Measurements from ENCODE around the gene MSRB3.

DNA sequence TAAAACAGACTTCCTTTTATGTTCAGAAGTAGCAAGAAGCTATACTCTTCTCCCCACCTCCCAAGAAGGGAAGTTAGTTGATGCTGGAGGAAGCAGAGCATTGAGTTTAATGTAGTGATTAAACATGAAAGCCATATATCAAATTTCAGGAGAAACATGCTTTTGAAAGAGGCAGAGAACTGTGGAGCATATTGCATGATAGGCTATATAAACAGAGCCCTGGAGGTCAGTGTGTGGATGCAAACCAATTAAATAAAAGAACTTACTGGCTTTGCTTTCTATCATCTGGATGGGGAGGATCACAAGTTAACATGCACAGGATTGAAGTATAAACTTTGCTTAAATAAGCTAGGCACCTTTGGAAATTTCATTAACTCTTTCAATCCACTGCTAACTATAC, 94.1 kb downstream of the MSRB3 start:
- TF ChIP-seq POLR2AphosphoS5 (IDR thresholded peaks at IDR 0.05; ENCODE audit: low read depth, low read length): no peak
- TF ChIP-seq, protein P1, sequence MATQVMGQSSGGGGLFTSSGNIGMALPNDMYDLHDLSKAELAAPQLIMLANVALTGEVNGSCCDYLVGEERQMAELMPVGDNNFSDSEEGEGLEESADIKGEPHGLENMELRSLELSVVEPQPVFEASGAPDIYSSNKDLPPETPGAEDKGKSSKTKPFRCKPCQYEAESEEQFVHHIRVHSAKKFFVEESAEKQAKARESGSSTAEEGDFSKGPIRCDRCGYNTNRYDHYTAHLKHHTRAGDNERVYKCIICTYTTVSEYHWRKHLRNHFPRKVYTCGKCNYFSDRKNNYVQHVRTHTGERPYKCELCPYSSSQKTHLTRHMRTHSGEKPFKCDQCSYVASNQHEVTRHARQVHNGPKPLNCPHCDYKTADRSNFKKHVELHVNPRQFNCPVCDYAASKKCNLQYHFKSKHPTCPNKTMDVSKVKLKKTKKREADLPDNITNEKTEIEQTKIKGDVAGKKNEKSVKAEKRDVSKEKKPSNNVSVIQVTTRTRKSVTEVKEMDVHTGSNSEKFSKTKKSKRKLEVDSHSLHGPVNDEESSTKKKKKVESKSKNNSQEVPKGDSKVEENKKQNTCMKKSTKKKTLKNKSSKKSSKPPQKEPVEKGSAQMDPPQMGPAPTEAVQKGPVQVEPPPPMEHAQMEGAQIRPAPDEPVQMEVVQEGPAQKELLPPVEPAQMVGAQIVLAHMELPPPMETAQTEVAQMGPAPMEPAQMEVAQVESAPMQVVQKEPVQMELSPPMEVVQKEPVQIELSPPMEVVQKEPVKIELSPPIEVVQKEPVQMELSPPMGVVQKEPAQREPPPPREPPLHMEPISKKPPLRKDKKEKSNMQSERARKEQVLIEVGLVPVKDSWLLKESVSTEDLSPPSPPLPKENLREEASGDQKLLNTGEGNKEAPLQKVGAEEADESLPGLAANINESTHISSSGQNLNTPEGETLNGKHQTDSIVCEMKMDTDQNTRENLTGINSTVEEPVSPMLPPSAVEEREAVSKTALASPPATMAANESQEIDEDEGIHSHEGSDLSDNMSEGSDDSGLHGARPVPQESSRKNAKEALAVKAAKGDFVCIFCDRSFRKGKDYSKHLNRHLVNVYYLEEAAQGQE (IDR thresholded peaks at IDR 0.05; ENCODE audit: insufficient read depth in 1 of 2, low read depth in 2 of 2, low read length in 2 of 2): no peak
